ENCODE data around the gene TMEM212. TPM values are rescaled to one million over a fixed set of nuclear protein-coding genes. Genes with fewer than 3 reads are reported as not detected.

TMEM212 gene
- total RNA-seq, 1 experiment from 2014 or later, result not detected

DNA sequence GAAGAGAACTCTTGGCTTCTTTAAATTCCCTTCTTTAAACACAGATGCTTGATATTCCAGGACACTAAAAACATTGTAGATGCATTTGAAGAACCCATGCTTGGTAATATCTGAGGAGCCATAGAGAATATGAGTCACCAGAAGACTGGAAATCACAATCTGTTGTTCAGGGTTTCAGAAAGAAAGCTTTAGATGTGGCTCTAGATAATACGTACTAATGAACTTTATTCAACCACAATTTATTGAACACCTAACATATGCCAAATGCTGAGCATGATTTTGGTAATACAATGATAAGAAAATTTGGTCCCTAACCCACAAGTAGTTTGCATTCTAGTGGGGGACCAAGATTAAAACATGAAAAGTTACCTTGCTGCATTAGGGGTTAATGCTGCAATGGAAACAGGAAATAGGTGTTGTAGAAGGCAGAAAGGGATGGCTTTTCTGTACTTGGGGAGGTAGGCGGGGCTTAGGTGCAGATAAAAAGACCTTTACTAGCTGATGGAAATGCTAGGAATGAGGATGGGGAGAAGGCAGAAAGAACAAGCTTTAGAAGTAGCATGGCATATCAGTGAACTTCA, 21.3 kb upstream of the TMEM212 start:
- intact Hi-C loops (cut with micrococcal nuclease; ENCODE audit: unreplicated experiment), result no loop called here
- Histone ChIP-seq H3K27me3 (replicated peaks; ENCODE audit: control insufficient read depth, insufficient read depth, low read length) (no peaks in the 10 kb centered on the region), H3K4me3 (ENCODE audit: low read depth, low read length) (no peak overlapping the region), H3K36me3 (ENCODE audit: control insufficient read depth, insufficient read depth, low read length) (no peaks in the 10 kb centered on the region), H3K9me3 (no peaks in the 10 kb centered on the region), H3K4me1 (peaks cover 9% of the 10 kb centered on the region)
- Mint-ChIP-seq H3K36me3 (ENCODE audit: insufficient read depth, unreplicated experiment) (no peaks in the 10 kb centered on the region), H3K27ac (ENCODE audit: unreplicated experiment) (no peak overlapping the region), H3K9me3 (ENCODE audit: unreplicated experiment) (no peaks in the 10 kb centered on the region), H3K27me3 (ENCODE audit: insufficient read depth, unreplicated experiment) (no peaks in the 10 kb centered on the region), H3K4me3 (ENCODE audit: unreplicated experiment) (no peak overlapping the region), H3K4me1 (ENCODE audit: low read depth, unreplicated experiment) (peaks cover 25% of the 10 kb centered on the region)
- POLR2A ChIA-PET, result no interaction called here
- CTCF ChIA-PET, result interaction anchor here (1.1 kb wide), 1 partner anchor 12 kb away, joined by 3 read pairs; the partner anchor contains the start of gene PLD1
- TF ChIP-seq, protein P1, sequence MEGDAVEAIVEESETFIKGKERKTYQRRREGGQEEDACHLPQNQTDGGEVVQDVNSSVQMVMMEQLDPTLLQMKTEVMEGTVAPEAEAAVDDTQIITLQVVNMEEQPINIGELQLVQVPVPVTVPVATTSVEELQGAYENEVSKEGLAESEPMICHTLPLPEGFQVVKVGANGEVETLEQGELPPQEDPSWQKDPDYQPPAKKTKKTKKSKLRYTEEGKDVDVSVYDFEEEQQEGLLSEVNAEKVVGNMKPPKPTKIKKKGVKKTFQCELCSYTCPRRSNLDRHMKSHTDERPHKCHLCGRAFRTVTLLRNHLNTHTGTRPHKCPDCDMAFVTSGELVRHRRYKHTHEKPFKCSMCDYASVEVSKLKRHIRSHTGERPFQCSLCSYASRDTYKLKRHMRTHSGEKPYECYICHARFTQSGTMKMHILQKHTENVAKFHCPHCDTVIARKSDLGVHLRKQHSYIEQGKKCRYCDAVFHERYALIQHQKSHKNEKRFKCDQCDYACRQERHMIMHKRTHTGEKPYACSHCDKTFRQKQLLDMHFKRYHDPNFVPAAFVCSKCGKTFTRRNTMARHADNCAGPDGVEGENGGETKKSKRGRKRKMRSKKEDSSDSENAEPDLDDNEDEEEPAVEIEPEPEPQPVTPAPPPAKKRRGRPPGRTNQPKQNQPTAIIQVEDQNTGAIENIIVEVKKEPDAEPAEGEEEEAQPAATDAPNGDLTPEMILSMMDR (IDR thresholded peaks at IDR 0.05; ENCODE audit: insufficient read depth in 1 of 2, low read depth in 1 of 2, low read length in 1 of 2, severe bottlenecking in 1 of 2, unreplicated experiment in 1 of 2), result no peak
- no TSS peak for BruUV-seq (replicated peaks)
- DNase-seq, result no peak

DNA sequence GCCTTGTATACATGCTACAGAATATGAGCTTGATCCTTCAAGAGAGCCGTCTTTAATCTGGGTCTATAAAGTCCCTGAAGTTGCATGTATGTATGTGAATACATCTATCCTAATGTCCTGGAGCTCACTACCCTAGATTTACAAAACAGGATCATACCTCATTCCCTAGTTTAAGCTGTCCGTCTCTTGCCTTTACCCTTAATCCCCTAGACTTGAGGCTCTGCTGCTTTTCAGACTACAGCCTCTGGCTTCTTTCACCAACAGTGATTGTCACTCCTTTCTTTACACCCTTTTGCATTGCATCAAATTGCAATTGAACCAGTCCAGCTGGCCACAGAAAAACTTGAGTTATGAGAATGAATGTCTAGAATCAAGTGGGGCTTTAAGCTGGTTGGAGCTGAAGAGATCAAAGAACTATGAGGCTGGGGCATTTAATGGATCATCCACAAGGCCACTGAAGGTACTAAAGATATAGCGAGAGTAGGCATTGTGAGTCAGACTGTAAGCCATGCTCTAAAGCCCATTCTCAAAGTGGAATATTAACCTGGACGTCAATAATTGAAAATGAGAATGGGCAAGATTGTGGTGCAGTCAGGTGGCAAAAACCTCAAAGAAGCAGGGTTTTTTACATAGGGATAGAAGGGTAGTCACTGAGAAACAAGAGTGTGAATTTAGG, 20.6 kb upstream of the TMEM212 start:
- peaks cover 9% of the 10 kb centered on the region for H3K4me1 ChIP-seq
- no peak overlapping the region for H3K4me3 Mint-ChIP-seq (ENCODE audit: unreplicated experiment)
- no peaks in the 10 kb centered on the region for H3K9me3 Mint-ChIP-seq (ENCODE audit: unreplicated experiment)
- ChIA-PET POLR2A (no interaction called here), CTCF (interaction anchor here (1.1 kb wide), 1 partner anchor 12 kb away, joined by 3 read pairs; the partner anchor contains the start of gene PLD1)
- no peak for DNase-seq
- no peaks in the 10 kb centered on the region for H3K27me3 ChIP-seq (replicated peaks; ENCODE audit: control insufficient read depth, insufficient read depth, low read length)
- TF ChIP-seq, protein P1 (IDR thresholded peaks at IDR 0.05; ENCODE audit: insufficient read depth in 1 of 2, low read depth in 1 of 2, low read length in 1 of 2, severe bottlenecking in 1 of 2, unreplicated experiment in 1 of 2), result no peak
- no peaks in the 10 kb centered on the region for H3K36me3 ChIP-seq (ENCODE audit: control insufficient read depth, insufficient read depth, low read length)
- BruUV-seq (replicated peaks), result no TSS peak
- H3K4me1 Mint-ChIP-seq (ENCODE audit: low read depth, unreplicated experiment), result peaks cover 25% of the 10 kb centered on the region
- no peaks in the 10 kb centered on the region for H3K9me3 ChIP-seq
- no peaks in the 10 kb centered on the region for H3K27me3 Mint-ChIP-seq (ENCODE audit: insufficient read depth, unreplicated experiment)
- no peak overlapping the region for H3K4me3 ChIP-seq (ENCODE audit: low read depth, low read length)
- intact Hi-C loops (cut with micrococcal nuclease; ENCODE audit: unreplicated experiment), result no loop called here
- no peak overlapping the region for H3K27ac Mint-ChIP-seq (ENCODE audit: unreplicated experiment)
- no peaks in the 10 kb centered on the region for H3K36me3 Mint-ChIP-seq (ENCODE audit: insufficient read depth, unreplicated experiment)

DNA sequence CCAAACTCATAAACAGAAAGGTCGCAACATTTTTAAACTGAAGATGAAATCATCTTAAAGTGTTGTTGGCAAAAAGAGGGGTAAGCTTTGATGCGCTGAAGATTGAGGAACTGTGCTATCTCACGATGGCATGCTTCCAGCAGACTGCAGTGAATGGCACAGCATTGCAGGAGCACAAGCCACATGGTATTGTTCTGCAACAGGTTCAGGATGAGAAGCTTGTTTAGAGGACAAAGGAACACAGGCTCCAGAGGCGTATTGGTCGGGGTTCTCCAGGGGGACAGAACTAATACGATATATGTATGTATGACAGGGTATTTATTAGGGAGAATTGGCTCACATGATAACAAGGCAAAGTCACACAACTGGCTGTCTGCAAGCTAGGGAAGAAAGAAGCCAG, 19.0 kb upstream of the TMEM212 start:
- H3K4me1 ChIP-seq, result peaks cover 9% of the 10 kb centered on the region

More for the DNA sequence above, 19.0 kb upstream of the TMEM212 start:
- Mint-ChIP-seq H3K4me3 (ENCODE audit: unreplicated experiment) (no peak overlapping the region), H3K27ac (ENCODE audit: unreplicated experiment) (no peak overlapping the region), H3K9me3 (ENCODE audit: unreplicated experiment) (no peaks in the 10 kb centered on the region), H3K27me3 (ENCODE audit: insufficient read depth, unreplicated experiment) (no peaks in the 10 kb centered on the region), H3K36me3 (ENCODE audit: insufficient read depth, unreplicated experiment) (no peaks in the 10 kb centered on the region), H3K4me1 (ENCODE audit: low read depth, unreplicated experiment) (peaks cover 25% of the 10 kb centered on the region)
- BruUV-seq (replicated peaks), result no TSS peak
- TF ChIP-seq, protein P1 (IDR thresholded peaks at IDR 0.05; ENCODE audit: insufficient read depth in 1 of 2, low read depth in 1 of 2, low read length in 1 of 2, severe bottlenecking in 1 of 2, unreplicated experiment in 1 of 2), result no peak
- POLR2A ChIA-PET, result no interaction called here
- CTCF ChIA-PET, result no interaction called here
- Histone ChIP-seq H3K27me3 (replicated peaks; ENCODE audit: control insufficient read depth, insufficient read depth, low read length) (no peaks in the 10 kb centered on the region), H3K4me3 (ENCODE audit: low read depth, low read length) (no peak overlapping the region), H3K36me3 (ENCODE audit: control insufficient read depth, insufficient read depth, low read length) (no peaks in the 10 kb centered on the region), H3K9me3 (no peaks in the 10 kb centered on the region)
- DNase-seq, result no peak
- intact Hi-C loops (cut with micrococcal nuclease; ENCODE audit: unreplicated experiment), result no loop called here
